Measurements from ENCODE around the gene LY6G6C. TPM values are rescaled to one million over a fixed set of nuclear protein-coding genes. Genes with fewer than 3 reads are reported as not detected.
A peak's percentile ranks its signal among the peaks of the same experiment; 100 is the strongest.

Gene LY6G6C
- total and polyA plus RNA-seq, 2 of the 13 experiments (the other 11 are each of a cell fraction or from before 2014, with no cell fraction given) = 0.15 TPM; not detected in 1

DNA sequence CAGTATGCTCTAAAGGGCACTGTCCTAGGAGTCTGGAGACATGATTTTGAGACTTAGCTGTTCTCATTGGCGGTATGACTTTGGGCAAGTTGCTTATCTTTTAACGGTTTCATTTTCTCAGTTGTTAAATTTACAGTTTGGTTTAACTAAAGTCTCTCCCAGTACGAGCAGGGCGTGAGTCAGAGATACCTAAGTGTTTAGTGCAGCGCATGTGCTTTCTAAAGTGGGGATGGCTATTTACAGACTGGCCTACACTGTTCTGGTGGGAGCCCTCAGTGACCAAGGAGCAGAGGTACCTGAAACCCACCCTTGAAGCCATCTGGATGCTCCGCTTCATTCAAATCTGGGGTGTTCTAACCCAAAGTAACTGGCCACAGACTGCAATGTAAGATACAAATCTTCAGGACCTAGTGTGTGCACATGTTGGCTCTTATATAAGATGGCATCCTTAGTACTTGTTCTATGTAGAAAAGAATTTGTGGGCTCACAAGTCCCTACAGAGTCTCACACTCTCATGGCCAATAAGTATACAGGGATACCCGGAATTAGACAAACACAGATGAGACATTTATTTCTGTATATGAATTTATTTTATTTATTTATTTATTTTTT lies 29.0 kb upstream of the LY6G6C start (continued):
- no peak for TF ChIP-seq SP140L (CRISPR knock-in tag; IDR thresholded peaks at IDR 0.05; ENCODE audit: borderline replicate concordance)
- no peak for TF ChIP-seq TCF7L2 (IDR thresholded peaks at IDR 0.05; ENCODE audit: low read depth, low read length)

DNA sequence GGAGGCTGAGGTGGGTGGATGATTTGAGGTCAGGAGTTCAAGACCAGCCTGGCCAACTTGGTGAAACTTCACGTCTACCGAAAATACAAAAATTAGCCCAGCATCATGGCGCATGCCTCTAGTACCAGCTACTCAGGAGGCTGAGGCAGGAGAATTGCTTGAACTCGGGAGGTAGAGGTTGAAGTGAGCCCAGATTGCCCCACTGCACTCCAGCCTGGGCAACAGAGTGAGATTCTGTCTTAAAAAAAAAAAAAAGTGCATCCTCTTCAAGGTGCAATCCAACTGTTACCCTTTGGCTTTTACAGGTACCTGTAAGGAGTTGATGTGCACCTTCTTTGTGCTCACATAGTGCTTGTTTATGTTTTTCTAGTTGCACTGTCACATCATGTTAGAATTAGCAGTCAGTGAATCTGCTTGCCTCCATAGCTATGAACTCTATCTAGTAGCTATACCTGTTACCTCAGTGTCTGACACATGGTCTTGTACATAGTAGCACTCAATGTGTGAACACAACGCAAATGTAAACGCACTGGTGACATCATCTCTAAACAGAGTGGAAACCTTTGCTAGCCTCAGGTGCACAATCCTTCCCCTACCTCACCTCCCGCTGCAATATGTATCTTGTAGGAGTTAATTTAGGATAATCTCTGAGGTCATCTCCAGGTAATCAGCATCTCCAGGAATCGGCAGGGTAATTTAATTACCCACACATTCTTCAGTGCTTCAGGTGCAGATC lies 27.9 kb upstream of the LY6G6C start:
- Histone ChIP-seq H3K27me3 (ENCODE audit: control insufficient read depth in 1 of 2, insufficient read depth in 2 of 2, low read length in 2 of 2) (no peaks in the 10 kb centered on the region), H3K79me2 (ENCODE audit: insufficient read depth, low read length) (no peaks in the 10 kb centered on the region), H3K9me3 (ENCODE audit: low read length) (no peaks in the 10 kb centered on the region), H4K20me1 (ENCODE audit: insufficient read depth, low read length) (no peaks in the 10 kb centered on the region), H3K4me2 (ENCODE audit: low read depth, low read length) (no peak overlapping the region), H3K4me1 (ENCODE audit: insufficient read depth, low read length) (peaks cover 38% of the 10 kb centered on the region), H3K36me3 (replicated peaks in 1 of 2; ENCODE audit: control insufficient read depth in 1 of 2, insufficient read depth in 2 of 2, low read length in 2 of 2) (no peaks in the 10 kb centered on the region), H2AFZ (ENCODE audit: low read length) (no peak overlapping the region), H3K4me3 (replicated peaks in 1 of 3; ENCODE audit: insufficient read depth in 1 of 3, low read depth in 2 of 3, low read length in 3 of 3) (no peak overlapping the region), H3K9ac (ENCODE audit: insufficient read depth, low read depth, low read length) (no peak overlapping the region), H3K27ac (ENCODE audit: extremely low read length, insufficient read depth, low read length) (no peak overlapping the region)
- ATAC-seq (no peak), DNase-seq (ENCODE audit: low spot score) (no peak), FAIRE-seq (no peak)
- intact Hi-C loops (cut with micrococcal nuclease; ENCODE audit: unreplicated experiment) (no loop called here), in situ Hi-C loops (cut with HindIII; ENCODE audit: extremely low pct_ligation_motif_present, low pct_unique_long_range_greater_than_20kb) (no loop called here)
- TF ChIP-seq, protein P1, sequence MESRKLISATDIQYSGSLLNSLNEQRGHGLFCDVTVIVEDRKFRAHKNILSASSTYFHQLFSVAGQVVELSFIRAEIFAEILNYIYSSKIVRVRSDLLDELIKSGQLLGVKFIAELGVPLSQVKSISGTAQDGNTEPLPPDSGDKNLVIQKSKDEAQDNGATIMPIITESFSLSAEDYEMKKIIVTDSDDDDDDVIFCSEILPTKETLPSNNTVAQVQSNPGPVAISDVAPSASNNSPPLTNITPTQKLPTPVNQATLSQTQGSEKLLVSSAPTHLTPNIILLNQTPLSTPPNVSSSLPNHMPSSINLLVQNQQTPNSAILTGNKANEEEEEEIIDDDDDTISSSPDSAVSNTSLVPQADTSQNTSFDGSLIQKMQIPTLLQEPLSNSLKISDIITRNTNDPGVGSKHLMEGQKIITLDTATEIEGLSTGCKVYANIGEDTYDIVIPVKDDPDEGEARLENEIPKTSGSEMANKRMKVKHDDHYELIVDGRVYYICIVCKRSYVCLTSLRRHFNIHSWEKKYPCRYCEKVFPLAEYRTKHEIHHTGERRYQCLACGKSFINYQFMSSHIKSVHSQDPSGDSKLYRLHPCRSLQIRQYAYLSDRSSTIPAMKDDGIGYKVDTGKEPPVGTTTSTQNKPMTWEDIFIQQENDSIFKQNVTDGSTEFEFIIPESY (CRISPR knock-in tag; IDR thresholded peaks at IDR 0.05) = peak; percentile 82
- no peak for TF ChIP-seq HOXA7 (CRISPR knock-in tag; IDR thresholded peaks at IDR 0.05)
- 0 out of 2 replicates have a peak, but pooled peaks have one; percentile 14 for TF ChIP-seq FOXA3 (CRISPR knock-in tag; IDR thresholded peaks at IDR 0.05)
- no peak for TF ChIP-seq KDM2A (CRISPR knock-in tag; IDR thresholded peaks at IDR 0.05; ENCODE audit: borderline replicate concordance, low read depth)
- no peak for TF ChIP-seq ZNF121 (CRISPR knock-in tag; IDR thresholded peaks at IDR 0.05)
- TF ChIP-seq ZZZ3 (CRISPR knock-in tag; IDR thresholded peaks at IDR 0.05; ENCODE audit: borderline replicate concordance) = 0 out of 2 replicates have a peak, but pooled peaks have one; percentile 40
- no peak for TF ChIP-seq FOXP1 (IDR thresholded peaks at IDR 0.05)
- 0 out of 2 replicates have a peak, but pooled peaks have one; percentile 22 for TF ChIP-seq FOXP1 (CRISPR knock-in tag; IDR thresholded peaks at IDR 0.05)
- peak; percentile 27; the same call in 1 of the 2 replicates for TF ChIP-seq TBX2 (CRISPR knock-in tag; IDR thresholded peaks at IDR 0.05; ENCODE audit: borderline replicate concordance)
- no peak for TF ChIP-seq MZF1 (CRISPR knock-in tag; IDR thresholded peaks at IDR 0.05; ENCODE audit: borderline replicate concordance)
- peak; percentile 75 for TF ChIP-seq ATF7 (IDR thresholded peaks at IDR 0.05)
- no peak for TF ChIP-seq ATF7 (CRISPR knock-in tag; IDR thresholded peaks at IDR 0.05)
- peak; percentile 76; the same call in 1 of the 2 replicates for TF ChIP-seq ZBTB21 (CRISPR knock-in tag; IDR thresholded peaks at IDR 0.05)
- TF ChIP-seq, protein P2, sequence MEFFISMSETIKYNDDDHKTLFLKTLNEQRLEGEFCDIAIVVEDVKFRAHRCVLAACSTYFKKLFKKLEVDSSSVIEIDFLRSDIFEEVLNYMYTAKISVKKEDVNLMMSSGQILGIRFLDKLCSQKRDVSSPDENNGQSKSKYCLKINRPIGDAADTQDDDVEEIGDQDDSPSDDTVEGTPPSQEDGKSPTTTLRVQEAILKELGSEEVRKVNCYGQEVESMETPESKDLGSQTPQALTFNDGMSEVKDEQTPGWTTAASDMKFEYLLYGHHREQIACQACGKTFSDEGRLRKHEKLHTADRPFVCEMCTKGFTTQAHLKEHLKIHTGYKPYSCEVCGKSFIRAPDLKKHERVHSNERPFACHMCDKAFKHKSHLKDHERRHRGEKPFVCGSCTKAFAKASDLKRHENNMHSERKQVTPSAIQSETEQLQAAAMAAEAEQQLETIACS (CRISPR knock-in tag; IDR thresholded peaks at IDR 0.05) = 0 out of 2 replicates have a peak, but pooled peaks have one; percentile 20
- TF ChIP-seq, protein P3, sequence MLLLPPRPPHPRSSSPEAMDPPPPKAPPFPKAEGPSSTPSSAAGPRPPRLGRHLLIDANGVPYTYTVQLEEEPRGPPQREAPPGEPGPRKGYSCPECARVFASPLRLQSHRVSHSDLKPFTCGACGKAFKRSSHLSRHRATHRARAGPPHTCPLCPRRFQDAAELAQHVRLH (CRISPR knock-in tag; IDR thresholded peaks at IDR 0.05; ENCODE audit: borderline replicate concordance, low read depth) = no peak
- 0 out of 2 replicates have a peak, but pooled peaks have one; percentile 50 for TF ChIP-seq JUN (CRISPR knock-in tag; IDR thresholded peaks at IDR 0.05)
- 0 out of 2 replicates have a peak, but pooled peaks have one; percentile 32 for TF ChIP-seq JUNB (CRISPR knock-in tag; IDR thresholded peaks at IDR 0.05; ENCODE audit: borderline replicate concordance)
- ChIA-PET POLR2A (interaction anchor here (0.7 to 4.7 kb wide), 4 partner anchors 12 to 94 kb away, joined by 3 to 106 read pairs (median 4); partner anchors contain the start of genes APOM, CLIC1, LSM2 and MSH5), CTCF (ENCODE audit: low intra/inter-chr PET ratio, low total read pairs) (no interaction called here)
- BruUV-seq (replicated peaks) = no TSS peak
- 94% methylated on average over 8 of the region's 8 CpGs for WGBS (ENCODE audit: low lambda C conversion rate)

Measured in HepG2 (cell line).